Stimulated activated naive B cell treated with anti-CD40 and anti-IgM and Interleukin-4, amounts not matched to agents 10 μg/mL and 1 μg/mL and 100 μg/mL, for 72 hours (primary cell): Measurements from ENCODE around the gene SRPX.

Source experiments
- ATAC-seq, 2 donors: fragments of 150-1000 bp; cut with Tn5 transposase; replicated peaks; 2 replicates each; pipeline ENCODE4 v1.10.0; 2021; ENCODE audit warnings: moderate library complexity in 1 of 2
- DNase-seq: peaks from one replicate; pipeline ENCODE4 v3.0.0; 2021
- H3K27ac Mint-ChIP-seq: one replicate; pipeline ENCODE4 v1.8.0; 2022; ENCODE audit warnings: mild to moderate bottlenecking, mixed read lengths
- H3K27me3 Mint-ChIP-seq, 2 donors: one replicate each; pipeline ENCODE4 v1.8.0; 2022; ENCODE audit warnings: mixed read lengths in 2 of 2
- H3K36me3 Mint-ChIP-seq, 2 donors: one replicate each; pipeline ENCODE4 v1.8.0; 2022; ENCODE audit warnings: mixed read lengths in 2 of 2, mild to moderate bottlenecking in 1 of 2
- H3K4me1 Mint-ChIP-seq, 2 donors: one replicate each; pipeline ENCODE4 v1.8.0; 2022; ENCODE audit warnings: mixed read lengths in 2 of 2, mild to moderate bottlenecking in 1 of 2
- H3K4me3 Mint-ChIP-seq, 2 donors: one replicate each; pipeline ENCODE4 v1.8.0; 2022; ENCODE audit warnings: mild to moderate bottlenecking in 2 of 2, mixed read lengths in 2 of 2, moderate library complexity in 1 of 2
- H3K9me3 Mint-ChIP-seq, 2 donors: one replicate each; pipeline ENCODE4 v1.8.0; 2022; ENCODE audit warnings: mixed read lengths in 2 of 2, mild to moderate bottlenecking in 1 of 2

SRPX gene

GRCh38 chrX:38224160-38224559 is 3.5 kb upstream of the SRPX start:
- peaks cover 3 to 15% of the 10 kb centered on the region in 2 donors for H3K4me1 Mint-ChIP-seq
- H3K27me3 Mint-ChIP-seq, result peaks cover 22 to 48% of the 10 kb centered on the region in 2 donors
- no peaks in the 10 kb centered on the region for H3K9me3 Mint-ChIP-seq
- ATAC-seq (no peak), DNase-seq (no peak)
- H3K36me3 Mint-ChIP-seq, result no peaks in the 10 kb centered on the region
- H3K4me3 Mint-ChIP-seq, result no peak overlapping the region
- H3K27ac Mint-ChIP-seq, result no peak overlapping the region

- H3K27ac Mint-ChIP-seq, result no peak overlapping the region
Measured at GRCh38 chrX:38221391-38221929, 789 bp upstream of the SRPX start.

GRCh38 chrX:38220024-38220414 is 652 bp downstream of the SRPX start:
- H3K27ac Mint-ChIP-seq, result no peak overlapping the region
- ATAC-seq (peak; percentile 55), DNase-seq (peak; percentile 15)
- no peaks in the 10 kb centered on the region for H3K9me3 Mint-ChIP-seq
- H3K4me3 Mint-ChIP-seq, result peak overlapping the region; percentile 73 to 75
- peaks cover 3 to 15% of the 10 kb centered on the region in 2 donors for H3K4me1 Mint-ChIP-seq
- no peaks in the 10 kb centered on the region for H3K36me3 Mint-ChIP-seq
- peaks cover 33 to 52% of the 10 kb centered on the region in 2 donors for H3K27me3 Mint-ChIP-seq

More at GRCh38 chrX:38221391-38221929, 789 bp upstream of the SRPX start:
- no peaks in the 10 kb centered on the region for H3K36me3 Mint-ChIP-seq
- no peak for DNase-seq
- peaks cover 33 to 53% of the 10 kb centered on the region in 2 donors for H3K27me3 Mint-ChIP-seq
- H3K4me3 Mint-ChIP-seq, result peak overlapping the region; percentile 73
- ATAC-seq, result no peak
- no peaks in the 10 kb centered on the region for H3K9me3 Mint-ChIP-seq
- H3K4me1 Mint-ChIP-seq, result peaks cover 3 to 15% of the 10 kb centered on the region in 2 donors

- ATAC-seq (no peak), DNase-seq (no peak)
- H3K36me3 Mint-ChIP-seq, result no peaks in the 10 kb centered on the region
- H3K9me3 Mint-ChIP-seq, result no peaks in the 10 kb centered on the region
- H3K27me3 Mint-ChIP-seq, result peaks cover 27 to 42% of the 10 kb centered on the region in 2 donors
- H3K4me1 Mint-ChIP-seq, result peaks cover 3 to 15% of the 10 kb centered on the region in 2 donors
- no peak overlapping the region for H3K27ac Mint-ChIP-seq
- no peak overlapping the region for H3K4me3 Mint-ChIP-seq
Measured at GRCh38 chrX:38216642-38217041, 4.0 kb downstream of the SRPX start.

- Mint-ChIP-seq H3K4me1 (peaks cover 0 to 3% of the 10 kb centered on the region in 2 donors), H3K27ac (no peak overlapping the region), H3K4me3 (no peak overlapping the region), H3K27me3 (peaks cover 16 to 29% of the 10 kb centered on the region in 2 donors), H3K36me3 (no peaks in the 10 kb centered on the region), H3K9me3 (no peaks in the 10 kb centered on the region)
- DNase-seq, result no peak
- ATAC-seq, result no peak
Measured at GRCh38 chrX:38214551-38215531, 5.8 kb downstream of the SRPX start.

GRCh38 chrX:38214044-38214443 is 6.6 kb downstream of the SRPX start:
- Mint-ChIP-seq H3K27ac (no peak overlapping the region), H3K4me3 (no peak overlapping the region), H3K27me3 (peaks cover 15 to 25% of the 10 kb centered on the region in 2 donors), H3K9me3 (no peaks in the 10 kb centered on the region), H3K4me1 (peaks cover 0 to 3% of the 10 kb centered on the region in 2 donors), H3K36me3 (no peaks in the 10 kb centered on the region)
- no peak for ATAC-seq
- DNase-seq, result no peak

GRCh38 chrX:38211891-38212635 is 8.6 kb downstream of the SRPX start:
- no peak overlapping the region for H3K4me3 Mint-ChIP-seq
- no peak for DNase-seq
- H3K4me1 Mint-ChIP-seq, result peaks cover 0 to 3% of the 10 kb centered on the region in 2 donors
- no peak overlapping the region for H3K27ac Mint-ChIP-seq
- no peaks in the 10 kb centered on the region for H3K36me3 Mint-ChIP-seq
- ATAC-seq, result no peak
- no peaks in the 10 kb centered on the region for H3K9me3 Mint-ChIP-seq
- H3K27me3 Mint-ChIP-seq, result peaks cover 2 to 15% of the 10 kb centered on the region in 2 donors

GRCh38 chrX:38206542-38206941 is 14.1 kb downstream of the SRPX start:
- Mint-ChIP-seq H3K27me3 (no peaks in the 10 kb centered on the region), H3K27ac (no peak overlapping the region), H3K36me3 (peaks cover 3 to 6% of the 10 kb centered on the region in 2 donors), H3K4me3 (no peak overlapping the region), H3K9me3 (peaks cover 4 to 11% of the 10 kb centered on the region in 2 donors), H3K4me1 (peaks cover 0 to 4% of the 10 kb centered on the region in 2 donors)
- no peak for ATAC-seq
- no peak for DNase-seq

- Mint-ChIP-seq H3K4me1 (peaks cover 0 to 4% of the 10 kb centered on the region in 2 donors), H3K27ac (no peak overlapping the region), H3K9me3 (peaks cover 4 to 11% of the 10 kb centered on the region in 2 donors), H3K27me3 (no peaks in the 10 kb centered on the region), H3K36me3 (peaks cover 3 to 6% of the 10 kb centered on the region in 2 donors), H3K4me3 (no peak overlapping the region)
- no peak for ATAC-seq
- no peak for DNase-seq
Measured at GRCh38 chrX:38206036-38206435, 14.6 kb downstream of the SRPX start.

GRCh38 chrX:38205039-38205438 is 15.6 kb downstream of the SRPX start:
- ATAC-seq, result peak; percentile 64 to 84
- Mint-ChIP-seq H3K4me3 (no peak overlapping the region), H3K9me3 (peaks cover 4 to 11% of the 10 kb centered on the region in 2 donors), H3K36me3 (peaks cover 3 to 6% of the 10 kb centered on the region in 2 donors), H3K27me3 (no peaks in the 10 kb centered on the region), H3K27ac (no peak overlapping the region), H3K4me1 (peaks cover 0 to 4% of the 10 kb centered on the region in 2 donors)
- DNase-seq, result no peak

GRCh38 chrX:38192007-38192810 is 28.5 kb downstream of the SRPX start:
- no peaks in the 10 kb centered on the region for H3K36me3 Mint-ChIP-seq
- ATAC-seq, result peak; percentile 36 to 56
- H3K4me1 Mint-ChIP-seq, result no peaks in the 10 kb centered on the region
- no peak for DNase-seq
- H3K27me3 Mint-ChIP-seq, result peaks cover 6 to 22% of the 10 kb centered on the region in 2 donors
- H3K9me3 Mint-ChIP-seq, result no peaks in the 10 kb centered on the region
- no peak overlapping the region for H3K27ac Mint-ChIP-seq
- no peak overlapping the region for H3K4me3 Mint-ChIP-seq

- DNase-seq (no peak), ATAC-seq (no peak)
- no peaks in the 10 kb centered on the region for H3K4me1 Mint-ChIP-seq
- no peaks in the 10 kb centered on the region for H3K36me3 Mint-ChIP-seq
- no peak overlapping the region for H3K4me3 Mint-ChIP-seq
- no peak overlapping the region for H3K27ac Mint-ChIP-seq
- H3K9me3 Mint-ChIP-seq, result no peaks in the 10 kb centered on the region
- H3K27me3 Mint-ChIP-seq, result peaks cover 0 to 21% of the 10 kb centered on the region in 2 donors
Measured at GRCh38 chrX:38189431-38190250, 31.0 kb downstream of the SRPX start.

GRCh38 chrX:38183596-38183995 is 37.1 kb downstream of the SRPX start:
- no peaks in the 10 kb centered on the region for H3K36me3 Mint-ChIP-seq
- peaks cover 0 to 12% of the 10 kb centered on the region in 2 donors for H3K27me3 Mint-ChIP-seq
- H3K4me3 Mint-ChIP-seq, result no peak overlapping the region
- H3K9me3 Mint-ChIP-seq, result no peaks in the 10 kb centered on the region
- ATAC-seq, result no peak
- no peaks in the 10 kb centered on the region for H3K4me1 Mint-ChIP-seq
- H3K27ac Mint-ChIP-seq, result no peak overlapping the region
- DNase-seq, result no peak
